Activated T-cell treated with anti-CD3 and anti-CD28 coated beads, Interleukin-2, amount 50 U/mL, for 4 hours (primary cell): Measurements from ENCODE around the gene OTUD7B. TPM values are rescaled to one million over a fixed set of nuclear protein-coding genes. Genes with fewer than 3 reads are reported as not detected.
"Not testable (repeated sequence)": the region's sequence is repeated elsewhere in the genome, so short reads cannot be mapped to it uniquely, and the experiment has no call there.

Experiments used
- ATAC-seq, 2 donors: fragments of 200-7000 bp; cut with Tn5 transposase; one replicate each; pipeline ENCODE4 v1.10.0; 2021
- DNase-seq: peaks from one replicate; pipeline ENCODE4 v3.0.0-alpha.2; 2020
- H3K27me3 Mint-ChIP-seq: one replicate; pipeline ENCODE4 v1.8.0; 2021; ENCODE audit warnings: low read depth, mixed read lengths
- H3K36me3 Mint-ChIP-seq: one replicate; pipeline ENCODE4 v1.8.0; 2022; ENCODE audit warnings: mixed read lengths; ENCODE audit not compliant: insufficient read depth
- H3K4me1 Mint-ChIP-seq: one replicate; pipeline ENCODE4 v1.8.0; 2021; ENCODE audit warnings: low read depth, mixed read lengths
- H3K4me3 Mint-ChIP-seq: one replicate; pipeline ENCODE4 v1.8.0; 2021; ENCODE audit warnings: mild to moderate bottlenecking, moderate library complexity, mixed read lengths
- H3K9me3 Mint-ChIP-seq: one replicate; pipeline ENCODE4 v1.8.0; 2021; ENCODE audit warnings: mixed read lengths
- total RNA-seq, 3 donors: library from RNA; stranded (reverse); gene quantifications; one replicate each; pipeline ENCODE4 v1.2.1, GENCODE V29; 2021

OTUD7B gene
- total RNA-seq: 10 to 100 TPM; 40.5 to 48.2 (median 43.2) TPM

DNA sequence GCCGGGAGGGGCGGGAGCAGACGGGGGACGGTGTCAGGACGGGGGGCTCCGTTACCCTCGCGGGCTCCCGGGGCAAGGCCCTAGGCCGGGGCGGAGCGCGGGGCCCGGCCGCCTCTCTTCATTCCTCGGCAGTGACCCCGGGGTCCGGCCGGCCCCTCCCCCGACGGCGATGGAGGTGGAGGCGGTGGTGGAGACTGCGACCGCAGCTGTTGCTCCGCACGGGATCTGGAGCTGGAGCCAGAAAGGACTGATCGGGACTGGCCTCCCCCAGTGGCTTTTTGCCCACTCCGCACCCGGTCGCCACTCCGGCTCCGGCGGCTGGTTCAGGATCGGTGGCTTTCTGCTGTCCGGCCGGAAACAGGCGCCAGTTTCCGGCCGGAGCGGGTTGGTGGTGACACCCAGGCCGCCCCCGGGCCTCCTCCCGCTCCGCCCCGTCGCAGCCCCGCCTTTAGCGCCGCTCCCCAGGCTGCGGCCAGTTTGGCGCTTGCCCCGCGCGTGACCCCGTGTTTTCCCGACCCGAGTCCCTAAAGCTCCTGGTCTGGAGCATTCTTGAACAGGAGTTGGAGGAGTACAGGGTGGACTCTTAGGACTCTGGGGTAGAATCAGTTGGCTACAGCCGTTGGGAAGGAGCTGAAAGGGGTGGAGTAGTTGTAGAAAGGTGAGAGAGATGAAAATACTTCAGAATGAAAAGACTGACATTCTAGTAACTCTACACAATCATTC lies at the start of gene OTUD7B:
Gene OTUD7B, minus strand, starts transcription at position 334 of the 723 bp plus-strand sequence. CDS start 33,216 bp downstream, outside the sequence.
- no peaks in the 10 kb centered on the region for H3K27me3 Mint-ChIP-seq
- DNase-seq (peak; percentile 57), ATAC-seq (peak; percentile 68 to 75)
- peaks cover 43% of the 10 kb centered on the region for H3K4me1 Mint-ChIP-seq
- peak within 1 kb of the TSS; percentile 94 for H3K4me3 Mint-ChIP-seq
- H3K36me3 Mint-ChIP-seq: peaks cover 11% of the 10 kb centered on the region
- H3K9me3 Mint-ChIP-seq: no peaks in the 10 kb centered on the region

DNA sequence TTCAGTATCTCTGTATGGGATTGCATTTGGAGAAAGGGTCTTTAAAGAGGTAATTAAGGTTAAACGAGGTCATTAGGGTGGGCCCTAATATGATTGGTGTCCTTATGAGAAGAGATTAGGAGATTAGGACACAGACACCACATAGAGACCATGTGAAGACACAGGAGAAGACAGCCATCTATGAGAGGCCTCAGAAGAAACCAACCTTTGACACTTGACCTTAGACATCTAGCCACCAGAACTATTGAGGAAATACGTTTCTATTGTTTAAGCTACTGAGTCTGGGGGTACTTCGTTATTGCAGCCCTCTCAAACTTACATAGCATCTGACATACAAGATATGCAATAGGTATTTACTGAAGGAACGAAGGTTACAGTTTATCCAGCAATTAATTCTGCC lies 49.7 kb upstream of the OTUD7B start:
- H3K27me3 Mint-ChIP-seq: no peaks in the 10 kb centered on the region
- no peak for DNase-seq
- H3K36me3 Mint-ChIP-seq: no peaks in the 10 kb centered on the region
- H3K4me3 Mint-ChIP-seq: no peak overlapping the region
- ATAC-seq: no peak
- H3K9me3 Mint-ChIP-seq: no peaks in the 10 kb centered on the region
- no peaks in the 10 kb centered on the region for H3K4me1 Mint-ChIP-seq

DNA sequence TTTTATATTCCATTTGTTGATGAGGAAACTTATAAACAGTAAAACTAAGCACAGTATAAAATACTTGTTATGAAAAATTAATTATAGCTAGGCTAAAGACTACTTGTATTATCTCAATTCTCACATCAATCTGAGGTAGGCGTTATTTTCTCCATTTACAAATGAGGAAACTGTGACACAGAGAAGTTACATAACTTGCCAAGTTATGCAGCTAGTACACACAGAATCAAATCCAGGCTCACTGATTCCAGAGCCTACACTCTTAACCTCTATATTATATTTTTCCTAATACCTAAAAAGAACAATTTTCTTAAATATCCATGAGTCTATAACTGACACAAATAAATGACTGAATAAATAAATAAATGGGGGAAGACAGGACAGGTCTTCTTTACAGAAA lies 45.9 kb upstream of the OTUD7B start:
- no peaks in the 10 kb centered on the region for H3K27me3 Mint-ChIP-seq
- no peaks in the 10 kb centered on the region for H3K9me3 Mint-ChIP-seq
- peaks cover 1% of the 10 kb centered on the region for H3K4me1 Mint-ChIP-seq
- ATAC-seq (no peak), DNase-seq (no peak)
- H3K36me3 Mint-ChIP-seq: no peaks in the 10 kb centered on the region
- no peak overlapping the region for H3K4me3 Mint-ChIP-seq

DNA sequence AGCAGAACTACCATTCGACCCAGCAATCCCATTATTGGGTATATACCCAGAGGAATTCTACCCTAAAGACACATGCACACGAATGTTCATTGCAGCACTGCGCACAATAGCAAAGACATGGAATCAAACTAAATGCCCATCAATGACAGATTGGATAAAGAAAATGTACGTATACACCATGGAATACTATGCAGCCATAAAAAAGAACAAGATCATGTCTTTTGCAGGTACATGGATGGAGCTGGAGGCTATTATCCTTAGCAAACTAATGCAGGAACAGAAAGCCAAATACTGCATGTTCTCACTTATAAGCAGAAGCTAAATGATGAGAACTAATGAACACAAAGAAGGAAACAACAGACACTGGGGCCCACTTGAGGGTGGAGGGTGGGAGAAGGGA lies 45.0 kb upstream of the OTUD7B start:
- not testable (repeated sequence) for ATAC-seq, H3K4me3 Mint-ChIP-seq, H3K27me3 Mint-ChIP-seq, H3K9me3 Mint-ChIP-seq, DNase-seq, H3K4me1 Mint-ChIP-seq, H3K36me3 Mint-ChIP-seq

DNA sequence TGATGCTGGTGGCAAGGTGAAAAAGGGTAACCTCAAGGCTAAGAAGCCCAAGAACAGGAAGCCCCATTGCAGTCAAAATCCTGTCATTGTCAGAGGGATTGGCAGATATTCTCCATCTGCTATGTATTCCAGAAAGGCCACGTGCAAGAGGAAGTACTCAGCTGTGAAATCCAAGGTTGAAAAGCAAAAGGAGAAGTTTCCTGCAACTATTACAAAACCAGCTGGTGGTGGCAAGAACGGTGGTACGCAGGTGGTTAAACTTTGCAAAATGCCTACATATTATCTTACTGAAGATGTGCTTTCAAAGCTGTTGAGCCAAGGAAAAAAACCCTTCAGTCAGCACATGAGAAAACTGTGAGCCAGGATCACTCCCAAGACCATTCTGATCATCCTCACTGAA lies 43.4 kb upstream of the OTUD7B start:
- ATAC-seq (no peak), DNase-seq (no peak)
- H3K9me3 Mint-ChIP-seq: no peaks in the 10 kb centered on the region
- H3K36me3 Mint-ChIP-seq: no peaks in the 10 kb centered on the region
- H3K4me3 Mint-ChIP-seq: no peak overlapping the region
- H3K27me3 Mint-ChIP-seq: no peaks in the 10 kb centered on the region
- peaks cover 1% of the 10 kb centered on the region for H3K4me1 Mint-ChIP-seq

DNA sequence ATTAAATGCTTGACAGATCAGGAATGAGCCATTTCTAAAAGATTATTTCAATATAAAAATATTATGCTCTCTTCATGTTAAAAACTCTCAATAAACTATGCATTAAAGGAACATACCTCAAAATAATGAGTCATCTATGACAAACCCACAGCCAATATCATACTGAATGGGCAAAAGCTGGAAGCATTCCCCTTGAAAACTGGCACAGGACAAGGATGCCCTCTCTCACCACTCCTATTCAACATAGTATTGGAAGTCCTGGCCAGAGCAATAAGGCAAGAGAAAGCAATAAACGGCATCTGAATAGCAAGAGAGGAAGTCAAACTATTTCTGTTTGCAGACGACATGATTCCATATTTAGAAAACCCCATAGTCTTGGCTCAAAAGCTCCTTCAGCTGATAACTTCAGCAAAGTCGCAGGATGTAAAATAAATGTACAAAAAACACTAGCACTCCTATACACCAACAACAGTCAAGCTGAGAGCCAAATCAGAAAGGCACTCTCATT lies 41.4 kb upstream of the OTUD7B start:
- not testable (repeated sequence) for DNase-seq

DNA sequence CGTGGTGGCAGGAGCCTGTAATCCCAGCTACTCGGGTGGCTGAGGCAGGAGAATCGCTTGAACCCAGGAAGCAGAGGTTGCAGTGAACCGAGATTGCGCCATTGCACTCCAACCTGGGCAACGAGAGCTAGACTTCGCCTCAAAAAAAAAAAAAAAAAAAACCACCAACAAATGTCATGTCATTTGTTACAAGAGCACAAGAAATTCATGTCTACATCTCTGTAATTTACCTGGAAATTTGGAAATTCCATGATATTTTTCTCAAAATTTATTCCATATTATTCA lies 40.5 kb upstream of the OTUD7B start:
- ATAC-seq (no peak), DNase-seq (no peak)
- Mint-ChIP-seq H3K4me3 (no peak overlapping the region), H3K27me3 (peaks cover 2% of the 10 kb centered on the region), H3K36me3 (no peaks in the 10 kb centered on the region), H3K9me3 (no peaks in the 10 kb centered on the region), H3K4me1 (peaks cover 1% of the 10 kb centered on the region)

More for the DNA sequence above, 41.4 kb upstream of the OTUD7B start:
- not testable (repeated sequence) for H3K4me3 Mint-ChIP-seq, ATAC-seq, H3K27me3 Mint-ChIP-seq, H3K4me1 Mint-ChIP-seq, H3K9me3 Mint-ChIP-seq, H3K36me3 Mint-ChIP-seq

DNA sequence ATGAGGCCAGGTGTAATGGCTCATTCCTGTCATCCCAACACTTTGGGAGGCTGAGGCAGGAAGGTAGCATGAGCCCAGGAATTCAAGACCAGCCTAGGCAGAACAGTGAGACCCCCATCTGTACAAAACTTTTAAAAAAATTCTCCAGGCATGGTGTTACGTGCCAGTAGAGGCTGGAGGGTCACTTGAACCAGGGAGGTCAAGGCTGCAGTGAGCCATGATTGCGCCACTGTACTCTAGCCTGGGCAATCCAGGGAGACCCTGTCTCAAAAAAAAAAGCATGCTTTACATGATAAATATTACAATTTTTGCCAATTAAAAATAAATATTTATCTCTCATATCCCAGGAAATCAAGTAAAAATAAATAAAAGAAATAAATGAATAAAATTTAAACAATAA lies 39.4 kb upstream of the OTUD7B start:
- Mint-ChIP-seq H3K4me3 (no peak overlapping the region), H3K9me3 (no peaks in the 10 kb centered on the region), H3K36me3 (no peaks in the 10 kb centered on the region), H3K4me1 (peaks cover 1% of the 10 kb centered on the region), H3K27me3 (peaks cover 2% of the 10 kb centered on the region)
- DNase-seq: no peak
- ATAC-seq: no peak

DNA sequence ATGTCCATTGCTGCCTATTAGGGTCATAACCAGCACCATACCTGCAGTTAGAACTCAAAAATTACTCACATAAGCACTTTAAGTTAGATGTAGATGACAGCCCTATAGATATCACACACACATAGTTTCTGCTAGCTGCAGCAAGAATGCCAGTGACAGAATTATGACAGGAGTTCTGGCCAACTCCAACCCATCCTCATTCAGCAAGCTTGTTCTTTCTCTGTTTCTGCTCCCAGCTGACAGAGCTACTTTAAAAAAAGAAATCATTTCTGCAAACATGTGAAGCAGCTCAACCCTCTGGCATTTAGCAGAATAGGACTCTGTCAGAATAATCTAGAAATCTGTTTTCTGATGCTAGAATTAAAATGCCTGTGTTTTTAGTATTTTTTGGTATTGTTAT lies 23.8 kb upstream of the OTUD7B start:
- Mint-ChIP-seq H3K4me3 (no peak overlapping the region), H3K9me3 (no peaks in the 10 kb centered on the region), H3K36me3 (no peaks in the 10 kb centered on the region), H3K27me3 (no peaks in the 10 kb centered on the region), H3K4me1 (no peaks in the 10 kb centered on the region)
- DNase-seq (no peak), ATAC-seq (no peak)

DNA sequence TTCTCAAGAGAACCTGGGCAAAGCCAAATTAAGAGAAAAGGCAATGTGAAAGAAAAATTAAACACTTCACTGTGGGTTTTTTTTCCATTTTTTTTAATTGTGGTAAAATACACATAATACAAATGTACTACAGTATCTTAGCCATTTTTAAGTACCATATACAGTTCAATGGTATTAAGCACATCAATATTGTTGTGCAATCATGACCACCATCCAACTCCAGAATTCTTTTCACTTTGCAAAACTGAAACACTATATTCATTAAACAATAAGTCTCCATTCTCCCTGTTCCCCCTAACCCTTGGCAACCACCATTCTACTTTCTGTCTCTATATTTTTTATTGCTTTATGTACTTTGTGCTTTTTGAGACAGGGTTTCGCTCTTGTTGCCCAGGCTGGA lies 17.8 kb upstream of the OTUD7B start:
- ATAC-seq (no peak), DNase-seq (no peak)
- no peak overlapping the region for H3K4me3 Mint-ChIP-seq
- no peaks in the 10 kb centered on the region for H3K36me3 Mint-ChIP-seq
- H3K9me3 Mint-ChIP-seq: no peaks in the 10 kb centered on the region
- H3K27me3 Mint-ChIP-seq: no peaks in the 10 kb centered on the region
- no peaks in the 10 kb centered on the region for H3K4me1 Mint-ChIP-seq

DNA sequence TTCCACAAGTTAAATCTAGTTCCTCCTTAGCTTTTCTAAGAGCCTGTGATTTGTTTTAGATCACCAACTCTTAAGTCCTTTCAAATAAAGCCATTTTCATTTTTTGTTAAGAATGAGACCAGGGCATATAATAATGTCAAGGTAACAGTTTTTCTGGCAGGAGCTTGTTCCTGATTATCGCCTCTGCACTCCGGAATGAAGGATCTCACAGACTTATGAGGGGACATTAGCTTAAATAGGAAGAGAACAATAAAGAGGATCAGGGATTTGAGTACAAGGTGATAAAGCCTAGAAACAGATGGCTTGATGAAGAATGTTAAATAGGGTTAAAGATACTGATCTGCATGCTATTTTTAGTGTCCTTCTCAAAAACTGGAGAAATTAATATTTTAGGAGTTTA lies 13.6 kb upstream of the OTUD7B start:
- Mint-ChIP-seq H3K9me3 (no peaks in the 10 kb centered on the region), H3K4me1 (no peaks in the 10 kb centered on the region), H3K36me3 (no peaks in the 10 kb centered on the region), H3K4me3 (no peak overlapping the region), H3K27me3 (peaks cover 3% of the 10 kb centered on the region)
- DNase-seq: no peak
- ATAC-seq: no peak

DNA sequence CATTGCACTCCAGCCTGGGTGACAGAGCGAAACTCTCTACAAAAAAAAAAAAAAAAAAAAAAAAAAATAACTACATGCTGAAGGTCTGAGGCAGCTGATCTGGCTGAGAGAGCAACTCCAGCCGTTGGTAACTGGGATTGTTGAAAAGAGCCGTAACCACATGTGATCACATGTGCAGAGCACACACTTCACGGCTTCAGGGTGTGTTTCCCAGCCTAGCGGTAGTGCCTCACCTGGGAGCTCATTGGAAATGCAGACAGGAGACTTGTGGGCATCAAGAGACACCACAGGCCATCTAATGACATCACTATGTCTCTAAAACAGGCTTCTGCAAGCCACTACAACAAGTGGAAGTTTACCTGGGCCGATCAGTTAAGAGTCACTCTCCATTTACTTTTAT lies 11.8 kb upstream of the OTUD7B start:
- Mint-ChIP-seq H3K36me3 (no peaks in the 10 kb centered on the region), H3K27me3 (peaks cover 3% of the 10 kb centered on the region), H3K4me1 (no peaks in the 10 kb centered on the region), H3K9me3 (no peaks in the 10 kb centered on the region), H3K4me3 (no peak overlapping the region)
- DNase-seq: no peak
- no peak for ATAC-seq

DNA sequence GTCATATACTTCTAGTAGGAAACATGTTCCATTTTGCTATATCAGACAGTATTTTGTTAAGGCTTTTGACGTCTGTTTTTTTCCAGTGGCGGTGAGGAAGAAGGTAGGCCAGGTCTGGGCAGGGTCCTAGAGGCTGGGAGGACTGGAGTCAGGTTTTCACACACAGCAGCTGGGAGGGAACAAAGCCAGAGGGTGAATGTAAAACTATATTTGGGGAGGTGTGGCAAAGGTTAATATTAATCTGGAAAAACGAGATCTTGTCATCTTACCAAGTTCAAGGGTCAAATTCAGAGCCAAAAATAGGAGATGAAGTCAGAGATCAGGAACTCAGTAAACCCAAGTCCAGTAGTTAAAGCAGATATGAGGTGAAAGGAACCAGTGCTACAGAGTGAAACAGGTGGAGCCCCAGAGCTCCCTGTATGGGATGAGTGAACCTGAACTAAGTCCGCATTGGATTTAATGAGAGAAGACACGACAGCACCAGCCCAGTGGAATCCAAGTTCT lies 10.7 kb upstream of the OTUD7B start:
- H3K9me3 Mint-ChIP-seq: no peaks in the 10 kb centered on the region
- H3K4me1 Mint-ChIP-seq: no peaks in the 10 kb centered on the region
- peaks cover 3% of the 10 kb centered on the region for H3K27me3 Mint-ChIP-seq
- DNase-seq (no peak), ATAC-seq (no peak)
- no peak overlapping the region for H3K4me3 Mint-ChIP-seq
- no peaks in the 10 kb centered on the region for H3K36me3 Mint-ChIP-seq

DNA sequence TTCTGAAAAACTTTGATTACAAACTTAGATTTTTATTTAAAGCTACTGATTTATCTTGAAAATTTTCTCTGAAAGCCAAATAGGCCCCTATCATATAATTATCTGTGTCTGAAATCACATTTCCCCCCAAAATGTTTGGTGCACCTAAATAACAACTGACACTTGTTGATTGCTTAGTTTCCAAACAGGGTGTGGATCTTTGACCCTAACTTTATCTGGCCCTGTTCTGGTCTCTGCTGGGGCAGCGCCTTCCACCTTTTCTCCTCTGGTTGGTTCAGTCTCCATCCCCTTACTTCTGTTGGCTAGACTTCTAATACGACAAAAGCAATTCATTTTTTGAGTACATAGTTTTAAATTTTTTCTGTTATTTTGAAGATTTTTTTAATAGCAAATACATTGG lies 10.2 kb upstream of the OTUD7B start:
- Mint-ChIP-seq H3K27me3 (peaks cover 3% of the 10 kb centered on the region), H3K36me3 (no peaks in the 10 kb centered on the region), H3K4me3 (no peak overlapping the region), H3K4me1 (no peaks in the 10 kb centered on the region), H3K9me3 (no peaks in the 10 kb centered on the region)
- ATAC-seq (no peak), DNase-seq (no peak)

DNA sequence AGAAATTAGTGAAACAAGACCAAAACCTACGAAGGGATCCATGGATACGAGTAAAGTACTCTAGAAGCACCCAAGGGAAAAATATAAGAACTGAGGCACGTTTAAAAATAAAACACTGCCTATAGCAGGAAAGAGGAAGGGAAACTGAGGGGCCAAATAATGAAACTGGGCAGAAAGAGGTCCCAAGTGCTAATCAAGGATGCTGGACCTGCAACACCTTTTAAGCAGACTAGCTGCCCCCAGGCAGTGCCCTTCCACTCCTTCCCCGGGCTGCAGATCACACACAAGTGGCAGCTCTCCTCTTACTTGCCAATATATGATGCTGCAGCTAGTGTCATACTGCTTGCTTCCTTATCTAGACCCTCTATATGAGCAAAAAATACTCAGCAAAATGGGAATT lies 7.6 kb upstream of the OTUD7B start:
- Mint-ChIP-seq H3K9me3 (no peaks in the 10 kb centered on the region), H3K4me3 (no peak overlapping the region), H3K27me3 (peaks cover 3% of the 10 kb centered on the region), H3K36me3 (no peaks in the 10 kb centered on the region), H3K4me1 (no peaks in the 10 kb centered on the region)
- DNase-seq (no peak), ATAC-seq (no peak)
